K562 (cell line): ENCODE data around the gene GMDS. TPM values are rescaled to one million over a fixed set of nuclear protein-coding genes. Genes with fewer than 3 reads are reported as not detected.

ENCODE experiments used
- ATAC-seq: fragments of 200-7000 bp; cut with Tn5 transposase; 3 replicates; pipeline ENCODE4 v1.9.1; 2020; ENCODE audit warnings: moderate library complexity
- BruUV-seq: library from RNA; stranded (reverse); fragments of 400-500 nt; replicated peaks from 2 replicates; lab custom pipeline; 2021; lab: Mats Ljungman, UMichigan
- CTCF ChIA-PET: fragments of 300-600 bp; formaldehyde crosslinking; extraction: SDS; loops from one replicate; lab custom pipeline; 2021; ENCODE audit warnings: low intra/inter-chr PET ratio; lab: Yijun Ruan, JAX
- POLR2A ChIA-PET: fragments of 300-600, 350-650 bp; sonication (Branson Sonifier 250); formaldehyde crosslinking; extraction: SDS; loops from one replicate; lab custom pipeline; 2021; ENCODE audit warnings: antibody characterized with exemption, inconsistent platforms; lab: Yijun Ruan, JAX
- DNase-seq, 4 experiments: peaks; one replicate each; pipeline versions ENCODE4 v3.0.0 to v3.0.0-alpha.2; 2011 to 2018; ENCODE audit warnings: low spot score in 3 of 4, mixed read lengths in 3 of 4; ENCODE audit errors: extremely low read depth in 1 of 4
- FAIRE-seq: peaks from 2 replicates; lab custom pipeline; 2011; peaks lifted over from hg19 to GRCh38; lab: Jason Lieb, UNC
- H2AFZ ChIP-seq: 2 replicates; pipeline ENCODE4 v1.6.0; 2011; ENCODE audit warnings: low read depth, low read length, control low read depth, inconsistent platforms
- H3K27ac ChIP-seq: fragments of 200-600 bp; 3 replicates; pipeline ENCODE4 v1.8.0; 2011; ENCODE audit warnings: low read depth, mild to moderate bottlenecking, control low read depth, inconsistent platforms, low read length, moderate library complexity, mixed read lengths; ENCODE audit errors: extremely low read depth
- H3K27me3 ChIP-seq, 2 experiments: fragments of 300-600 bp in 1 of 2; 2 replicates in 1 of 2; 3 replicates in 1 of 2; pipeline versions ENCODE4 v1.6.0 to v1.8.0; 2011; ENCODE audit warnings: inconsistent platforms in 2 of 2, low read length in 2 of 2, mild to moderate bottlenecking in 1 of 2, mixed read lengths in 1 of 2, moderate library complexity in 1 of 2; ENCODE audit not compliant: control insufficient read depth in 2 of 2, insufficient read depth in 2 of 2
- H3K36me3 ChIP-seq: fragments of 300-600 bp; 3 replicates; pipeline ENCODE4 v1.8.0; 2011; ENCODE audit warnings: mild to moderate bottlenecking, low read length, inconsistent platforms; ENCODE audit not compliant: control insufficient read depth, insufficient read depth
- H3K4me1 ChIP-seq, 2 experiments: fragments of 200-600 bp in 1 of 2; replicated peaks in 1 of 2; 2 replicates in 1 of 2; 3 replicates in 1 of 2; pipeline versions ENCODE4 v1.5.1 to v1.8.0; 2011; ENCODE audit warnings: inconsistent platforms in 2 of 2, low read length in 2 of 2, mild to moderate bottlenecking in 1 of 2, mixed read lengths in 1 of 2, moderate library complexity in 1 of 2; ENCODE audit not compliant: control insufficient read depth in 2 of 2, insufficient read depth in 2 of 2
- H3K4me2 ChIP-seq: 2 replicates; pipeline ENCODE4 v1.6.1; 2011; ENCODE audit warnings: low read length, control low read depth, inconsistent platforms, mixed read lengths; ENCODE audit not compliant: insufficient read depth
- H3K4me3 ChIP-seq: fragments of 200-600 bp; sonication (generic), shearing (Covaris generic); 2 replicates; pipeline ENCODE4 v1.5.1; 2016; ENCODE audit warnings: control low read depth, inconsistent platforms
- H3K79me2 ChIP-seq: fragments of 200-600 bp; 3 replicates; pipeline ENCODE4 v1.8.0; 2011; ENCODE audit warnings: low read length, inconsistent platforms; ENCODE audit not compliant: control insufficient read depth, insufficient read depth
- H3K9ac ChIP-seq, 2 experiments: 2 replicates each; pipeline versions ENCODE4 v1.6.0 to v1.6.1; 2011; ENCODE audit warnings: low read depth in 2 of 2, low read length in 2 of 2, control low read depth in 1 of 2, inconsistent platforms in 1 of 2, mild to moderate bottlenecking in 1 of 2, mixed read lengths in 1 of 2; ENCODE audit not compliant: insufficient read depth in 1 of 2
- H3K9me1 ChIP-seq: one replicate; pipeline ENCODE4 v1.6.0; 2011; ENCODE audit warnings: inconsistent platforms, mild to moderate bottlenecking, low read length, moderate library complexity; ENCODE audit not compliant: control insufficient read depth, insufficient read depth
- H3K9me3 ChIP-seq: replicated peaks from 2 replicates; pipeline ENCODE4 v1.5.1; 2011; ENCODE audit warnings: low read depth, low read length, inconsistent platforms; ENCODE audit not compliant: control insufficient read depth, insufficient read depth
- H4K20me1 ChIP-seq: replicated peaks from 2 replicates; pipeline ENCODE4 v1.6.1; 2011; ENCODE audit warnings: low read length, inconsistent platforms, mixed read lengths; ENCODE audit not compliant: control insufficient read depth, insufficient read depth
- ARID3B ChIP-seq: fragments of 250-450 bp; sonication (Bioruptor Pico); IDR thresholded peaks from 2 replicates; pipeline ENCODE4 v1.4.0; 2020; ENCODE audit warnings: borderline replicate concordance
- E2F1 ChIP-seq: sonication (generic); formaldehyde crosslinking; IDR thresholded peaks from 2 replicates; pipeline ENCODE4 v1.8.1; 2023; ENCODE audit warnings: mild to moderate bottlenecking, missing genetic modification reagents, moderate library complexity
- HMBOX1 ChIP-seq: sonication (generic); IDR thresholded peaks from 2 replicates; pipeline ENCODE4 v1.6.1; 2016
- MLLT1 ChIP-seq, 2 experiments: fragments of 450-650 bp; IDR thresholded peaks; 2 replicates each; pipeline ENCODE4 v1.6.1; 2016
- MTA3 ChIP-seq: fragments of 450-650 bp; formaldehyde crosslinking; IDR thresholded peaks from 2 replicates; pipeline ENCODE4 v1.6.1; 2017; ENCODE audit warnings: mild to moderate bottlenecking, borderline replicate concordance
- NONO ChIP-seq, 2 experiments: fragments of 200-400 bp in 1 of 2; fragments of 450-650 bp in 1 of 2; formaldehyde crosslinking in 1 of 2; IDR thresholded peaks; 2 replicates each; pipeline ENCODE4 v1.6.1; 2017; ENCODE audit warnings: low read depth in 2 of 2, mild to moderate bottlenecking in 2 of 2, moderate library complexity in 2 of 2, low read length in 1 of 2
- PHTF2 ChIP-seq: fragments of 250-450 bp; sonication (Bioruptor Pico); IDR thresholded peaks from 2 replicates; pipeline ENCODE4 v1.5.0; 2021; ENCODE audit warnings: mild to moderate bottlenecking
- SLC30A9 ChIP-seq: fragments of 250-450 bp; sonication (Bioruptor Pico); IDR thresholded peaks from 2 replicates; pipeline ENCODE4 v1.8.0; 2022; ENCODE audit warnings: mild to moderate bottlenecking, moderate library complexity
- SPI1 ChIP-seq: IDR thresholded peaks from 2 replicates; pipeline ENCODE4 v1.6.1; 2011; ENCODE audit warnings: low read depth, low read length, control low read depth, borderline replicate concordance
- STAG1 ChIP-seq: sonication (generic); formaldehyde crosslinking; IDR thresholded peaks from 2 replicates; pipeline ENCODE4 v1.5.0; 2020; ENCODE audit warnings: missing genetic modification reagents, borderline replicate concordance
- TOE1 ChIP-seq, 2 experiments: fragments of 450-650 bp in 1 of 2; sonication (generic) in 1 of 2; formaldehyde crosslinking in 1 of 2; IDR thresholded peaks; 2 replicates each; pipeline versions ENCODE4 v1.7.1 to v1.8.0; 2016 to 2022; ENCODE audit warnings: borderline replicate concordance in 2 of 2, mild to moderate bottlenecking in 2 of 2, antibody characterized with exemption in 1 of 2, inconsistent platforms in 1 of 2, low read depth in 1 of 2, missing genetic modification reagents in 1 of 2, moderate library complexity in 1 of 2
- TRIM24 ChIP-seq, 2 experiments: fragments of 450-650 bp; IDR thresholded peaks; 2 replicates each; pipeline ENCODE4 v1.6.1; 2016
- ZNF75A ChIP-seq: fragments of 450-650 bp; formaldehyde crosslinking; IDR thresholded peaks from 2 replicates; pipeline ENCODE4 v1.4.0; 2020; ENCODE audit warnings: mild to moderate bottlenecking
- WGBS: fragments of 100-300 bp; shearing (Covaris generic); methylation state at CpG from one replicate; pipeline ENCODE4 v1.1.6; 2016; ENCODE audit warnings: low coverage, mixed read lengths; ENCODE audit not compliant: insufficient coverage; ENCODE audit errors: missing lambda C conversion rate; 5-methylcytosine and 5-hydroxymethylcytosine counted together
- in situ Hi-C: fragments of 300-500 bp; cut with MboI; formaldehyde crosslinking; loops from 4 replicates; pipeline ENCODE4 v1.15.0; 2018; ENCODE audit warnings: inconsistent platforms, mixed read lengths
- intact Hi-C: fragments of 100-400 bp; cut with micrococcal nuclease; formaldehyde crosslinking; loops from 2 replicates; pipeline ENCODE4 v1.14.2; 2022
- polyA plus RNA-seq, 8 experiments: library from polyadenylated mRNA; depleted of rRNA in 4 of 8; stranded (reverse) in 5 of 8; unstranded in 3 of 8; fragments of >200 nt; fragmentation: Nextera tagmentation in 2 of 8; fragmentation: Illumina TruSeq in 1 of 8; extraction: Ambion mirVana in 2 of 8; extraction: Trizol in 1 of 8; gene quantifications; 2 replicates each; pipeline versions ENCODE4 v1.2.1 to v1.2.3, GENCODE V29; 2011 to 2014; ENCODE audit warnings: inconsistent platforms in 1 of 8, missing spikeins in 1 of 8
- total RNA-seq, 7 experiments: library from RNA; depleted of rRNA in 6 of 7; stranded (reverse); fragments of >200 nt in 6 of 7; fragmentation: Illumina TruSeq in 2 of 7; extraction: Trizol in 2 of 7; gene quantifications; 2 replicates each; pipeline versions ENCODE4 v1.2.1 to v1.2.3, GENCODE V29; 2011 to 2021; ENCODE audit warnings: low replicate concordance in 1 of 7
- TF ChIP-seq, protein P1 (sequence below): IDR thresholded peaks from 2 replicates; pipeline ENCODE4 v1.6.1; 2011; ENCODE audit not compliant: insufficient read length; ENCODE audit errors: extremely low read depth
- TF ChIP-seq, protein P2 (sequence below): sonication (generic); formaldehyde crosslinking; IDR thresholded peaks from 2 replicates; pipeline ENCODE4 v1.8.0; 2022; ENCODE audit warnings: mild to moderate bottlenecking, missing genetic modification reagents

Gene GMDS
- total and polyA plus RNA-seq, 9 of the 15 experiments (the other 6 are each of a cell fraction or from before 2014, with no cell fraction given): 0.48 to 31.8 (median 13.4) TPM

DNA sequence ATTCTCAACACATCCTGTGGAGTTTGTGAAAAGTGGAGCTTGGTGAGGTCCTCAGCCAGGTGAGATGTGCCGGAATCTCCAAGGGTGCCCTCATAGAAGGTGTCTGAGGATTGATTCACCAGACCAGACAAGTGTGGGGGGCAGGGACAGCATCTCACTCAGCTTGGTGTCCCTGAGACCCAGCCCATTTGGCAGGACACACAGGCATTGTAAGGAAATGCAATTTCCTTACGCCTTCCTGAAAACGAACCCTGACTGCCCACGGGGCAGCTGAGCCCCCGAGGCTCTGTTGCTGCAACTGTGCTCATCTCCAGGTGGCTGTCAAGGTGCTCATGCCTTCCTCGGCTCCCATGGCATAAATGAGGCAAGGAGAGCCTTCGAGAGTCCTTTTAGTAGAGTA, 602.3 kb downstream of the GMDS start:
- in situ Hi-C loops: no loop called here

More for the DNA sequence above, 602.3 kb downstream of the GMDS start:
- intact Hi-C loops: no loop called here
- Histone ChIP-seq H2AFZ (no peak overlapping the region), H3K4me2 (no peak overlapping the region), H3K79me2 (no peaks in the 10 kb centered on the region), H4K20me1 (peaks cover 23% of the 10 kb centered on the region), H3K9ac (no peak overlapping the region), H3K4me3 (no peak overlapping the region), H3K27me3 (peaks cover 32 to 76% of the 10 kb centered on the region in 2 experiments), H3K4me1 (no peaks in the 10 kb centered on the region), H3K9me1 (no peaks in the 10 kb centered on the region), H3K27ac (no peak overlapping the region), H3K9me3 (no peaks in the 10 kb centered on the region), H3K36me3 (no peaks in the 10 kb centered on the region)
- POLR2A ChIA-PET: interaction anchor here (1.0 kb wide), 1 partner anchor 14 kb away, joined by 4 read pairs; no protein-coding TSS in a partner anchor
- no TSS peak for BruUV-seq
- DNase-seq: no peak
- FAIRE-seq: no peak
- WGBS: 6% methylated on average over 7 of the region's 7 CpGs
- TF ChIP-seq MTA3 (no peak), HMBOX1 (no peak), TRIM24 (IDR thresholded peaks at IDR 0.05) (no peak), ZNF75A (no peak), NONO (IDR thresholded peaks at IDR 0.05; ENCODE audit: low read depth in 2 of 2, low read length in 1 of 2) (no peak), SPI1 (no peak), PHTF2 (CRISPR knock-in tag) (no peak), MLLT1 (IDR thresholded peaks at IDR 0.05) (no peak), SLC30A9 (CRISPR knock-in tag) (no peak), STAG1 (CRISPR knock-in tag) (no peak), TOE1 (IDR thresholded peaks at IDR 0.05; ENCODE audit: borderline replicate concordance) (no peak), TOE1 (CRISPR knock-in tag; IDR thresholded peaks at IDR 0.05; ENCODE audit: borderline replicate concordance, low read depth) (no peak), E2F1 (no peak), ARID3B (CRISPR knock-in tag) (no peak)
- TF ChIP-seq, protein P1, sequence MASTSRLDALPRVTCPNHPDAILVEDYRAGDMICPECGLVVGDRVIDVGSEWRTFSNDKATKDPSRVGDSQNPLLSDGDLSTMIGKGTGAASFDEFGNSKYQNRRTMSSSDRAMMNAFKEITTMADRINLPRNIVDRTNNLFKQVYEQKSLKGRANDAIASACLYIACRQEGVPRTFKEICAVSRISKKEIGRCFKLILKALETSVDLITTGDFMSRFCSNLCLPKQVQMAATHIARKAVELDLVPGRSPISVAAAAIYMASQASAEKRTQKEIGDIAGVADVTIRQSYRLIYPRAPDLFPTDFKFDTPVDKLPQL: no peak
- TF ChIP-seq, protein P2, sequence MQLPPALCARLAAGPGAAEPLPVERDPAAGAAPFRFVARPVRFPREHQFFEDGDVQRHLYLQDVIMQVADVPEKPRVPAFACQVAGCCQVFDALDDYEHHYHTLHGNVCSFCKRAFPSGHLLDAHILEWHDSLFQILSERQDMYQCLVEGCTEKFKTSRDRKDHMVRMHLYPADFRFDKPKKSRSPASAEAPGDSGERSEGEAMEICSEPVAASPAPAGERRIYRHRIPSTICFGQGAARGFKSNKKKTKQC: no peak
- TF ChIP-seq, all 486 proteins: peak for 0
- CTCF ChIA-PET: no interaction called here
- ATAC-seq: no peak
